ENCODE measurements around the gene TNFSF15.
"Not testable (repeated sequence)": the region's sequence is repeated elsewhere in the genome, so short reads cannot be mapped to it uniquely, and the experiment has no call there.

Gene TNFSF15

GRCh38 chr9:114738581-114739316 lies 67.1 kb downstream of the TNFSF15 start:
- no peak overlapping the region; the same call in 1 of the 2 replicates for H3K27ac ChIP-seq
- peak; percentile 88 for TF ChIP-seq CTCF (conservative IDR thresholded peaks at IDR 0.05)

DNA sequence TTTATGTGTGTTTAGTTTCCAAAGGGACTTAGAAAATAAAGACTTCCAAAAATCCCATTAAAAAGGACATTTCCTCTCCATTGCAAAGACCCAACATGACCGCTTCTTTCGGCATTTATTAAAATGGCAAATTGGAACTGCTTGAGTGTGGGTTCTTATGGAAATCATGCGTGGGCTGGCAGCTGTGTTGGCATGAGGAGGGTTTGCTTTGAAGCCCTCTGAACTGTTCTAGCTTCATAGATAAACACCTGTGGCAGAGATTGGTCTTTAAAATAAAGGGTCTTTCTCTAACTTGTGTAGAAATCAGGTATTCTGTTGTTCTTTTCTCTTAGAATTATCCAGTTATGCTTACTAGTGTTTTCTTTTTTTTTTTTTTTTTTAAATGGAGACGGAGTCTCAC lies 68.0 kb downstream of the TNFSF15 start:
- H3K27ac ChIP-seq: no peak overlapping the region
- TF ChIP-seq CTCF (conservative IDR thresholded peaks at IDR 0.05): no peak

- no peak overlapping the region for H3K27ac ChIP-seq
- no peak for TF ChIP-seq CTCF (conservative IDR thresholded peaks at IDR 0.05)
These were observed 68.7 kb downstream of the TNFSF15 start for GRCh38 chr9:114737118-114737517.

GRCh38 chr9:114735704-114736103 lies 70.1 kb downstream of the TNFSF15 start:
- H3K27ac ChIP-seq: no peak overlapping the region
- no peak for TF ChIP-seq CTCF (conservative IDR thresholded peaks at IDR 0.05)

DNA sequence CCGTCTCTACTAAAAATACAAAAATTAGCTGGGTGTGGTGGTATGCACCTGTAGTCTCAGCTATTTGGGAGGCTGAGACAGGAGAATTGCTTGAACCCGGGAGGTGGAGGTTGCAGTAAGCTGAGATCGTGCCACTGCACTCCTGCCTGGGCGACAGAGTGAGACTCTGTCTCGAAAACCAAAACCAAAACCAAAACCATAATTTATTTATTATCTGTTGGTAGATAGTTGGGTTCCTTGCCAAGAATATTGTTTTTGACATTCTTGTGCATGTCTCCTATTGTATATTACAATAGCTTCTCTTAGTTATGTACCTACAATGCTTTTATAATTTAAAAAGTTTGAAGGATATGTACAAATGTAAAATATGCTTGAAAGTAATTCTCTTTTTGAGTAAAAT lies 70.7 kb downstream of the TNFSF15 start:
- not testable (repeated sequence) for H3K27ac ChIP-seq
